ENCODE results near the gene KIF12.
A peak's percentile ranks its signal among the peaks of the same experiment; 100 is the strongest.

The KIF12 gene

DNA sequence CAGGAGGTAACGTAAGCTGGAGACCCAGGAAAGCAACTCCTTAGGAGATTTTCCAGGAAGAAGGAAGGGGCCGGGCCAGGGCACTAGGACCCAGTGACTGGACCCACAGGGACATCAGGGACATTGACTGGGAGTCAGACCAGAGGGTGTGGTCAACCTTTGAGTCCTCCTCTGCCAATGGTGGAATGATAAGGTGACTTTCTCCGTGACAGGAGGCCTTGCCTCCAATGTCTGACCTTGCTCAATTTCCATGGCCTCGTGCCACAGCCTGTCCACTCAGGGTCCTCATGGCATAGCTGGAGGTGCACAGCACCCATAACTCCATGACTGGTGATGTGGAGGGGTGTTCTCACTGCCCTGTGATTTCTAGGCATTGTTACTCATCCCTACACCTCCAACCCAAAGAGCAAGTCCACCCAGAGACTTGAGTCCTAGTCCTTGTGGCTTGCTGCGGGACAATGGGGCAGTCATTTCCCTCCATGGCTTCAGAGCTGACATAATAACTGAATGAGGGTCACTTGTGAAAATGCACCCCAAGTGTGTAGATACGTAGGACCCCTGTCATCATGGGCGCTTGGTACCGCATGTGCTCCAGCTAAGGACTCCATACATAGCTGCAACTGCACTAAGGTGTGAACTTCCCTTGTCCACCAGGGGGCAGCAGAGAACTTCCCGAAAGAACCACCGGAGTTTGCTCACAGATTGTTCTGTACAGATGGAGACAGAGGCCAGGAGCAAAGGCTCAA is 16.9 kb downstream of the KIF12 start:
- peak; percentile 97 for TF ChIP-seq CTCF (conservative IDR thresholded peaks at IDR 0.05; ENCODE audit: low read depth, low read length)
- peak; percentile 55 for DNase-seq (ENCODE audit: low read depth)
- H3K4me3 ChIP-seq (ENCODE audit: low read length), result no peak overlapping the region

DNA sequence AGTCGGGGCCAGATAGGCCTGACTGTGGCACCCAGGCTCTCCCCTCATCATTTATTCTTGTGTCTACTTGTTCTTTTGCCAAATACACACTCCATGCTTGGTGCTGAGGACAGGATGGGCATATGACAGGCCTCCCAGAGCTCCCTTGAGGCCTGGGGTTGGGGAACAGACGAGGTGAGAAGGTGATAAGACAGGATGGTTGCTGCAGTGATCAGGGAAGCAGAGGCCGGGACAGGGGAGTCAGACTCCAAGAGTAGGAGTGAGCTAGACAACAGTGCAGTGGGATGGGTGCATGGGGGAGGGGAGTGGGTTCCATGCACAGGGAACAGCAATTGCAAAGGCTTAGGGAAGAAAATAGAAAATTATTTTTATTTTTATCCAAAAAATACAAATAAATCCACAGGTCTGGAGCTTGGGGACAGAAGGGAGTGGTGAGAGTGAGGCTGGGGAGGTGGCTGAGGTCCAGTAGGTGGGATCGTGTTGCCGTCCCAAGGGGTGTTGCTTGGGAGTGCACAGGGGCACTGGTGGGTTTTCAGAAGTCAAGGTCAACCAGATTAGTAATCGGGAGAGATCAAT is 17.6 kb downstream of the KIF12 start:
- H3K4me3 ChIP-seq (ENCODE audit: low read length), result no peak overlapping the region
- TF ChIP-seq CTCF (conservative IDR thresholded peaks at IDR 0.05; ENCODE audit: low read depth, low read length), result no peak
- DNase-seq (ENCODE audit: low read depth), result no peak

- DNase-seq (ENCODE audit: low read depth), result no peak
- no peak for TF ChIP-seq CTCF (conservative IDR thresholded peaks at IDR 0.05; ENCODE audit: low read depth, low read length)
Measured at GRCh38 chr9:114080773-114081440, 18.2 kb downstream of the KIF12 start.

DNA sequence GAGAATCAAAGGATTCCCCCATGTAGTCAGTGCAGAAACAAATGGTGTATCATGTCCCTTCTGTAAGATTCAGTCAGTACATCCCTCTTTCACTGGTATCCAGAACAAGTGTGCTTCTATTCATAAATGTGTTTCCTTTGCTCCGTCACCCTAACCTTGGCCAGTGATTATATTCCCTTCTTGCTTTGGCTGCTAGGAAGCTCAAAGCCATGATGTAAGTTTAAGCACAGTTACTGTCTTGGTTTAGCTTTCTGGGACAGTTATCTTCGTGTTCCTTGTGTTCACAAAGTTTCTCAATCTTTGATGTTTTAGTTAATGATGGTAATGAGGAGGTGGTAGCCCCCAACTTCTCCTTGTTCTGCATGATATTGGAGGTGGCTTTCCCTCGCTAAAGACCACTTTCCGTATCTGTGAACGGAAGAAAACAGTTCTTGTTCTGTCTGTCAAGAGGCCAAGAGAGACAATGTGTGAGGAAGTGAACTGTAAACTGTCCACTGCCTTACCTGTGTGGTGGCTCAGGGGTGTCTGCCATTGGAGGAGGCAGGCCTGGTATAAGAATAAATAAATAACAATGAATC is 18.8 kb downstream of the KIF12 start:
- no peak for DNase-seq (ENCODE audit: low read depth)
- H3K4me3 ChIP-seq (ENCODE audit: low read length), result no peak overlapping the region
- TF ChIP-seq CTCF (conservative IDR thresholded peaks at IDR 0.05; ENCODE audit: low read depth, low read length), result no peak

More at GRCh38 chr9:114080773-114081440, 18.2 kb downstream of the KIF12 start:
- H3K4me3 ChIP-seq (ENCODE audit: low read length), result no peak overlapping the region

DNA sequence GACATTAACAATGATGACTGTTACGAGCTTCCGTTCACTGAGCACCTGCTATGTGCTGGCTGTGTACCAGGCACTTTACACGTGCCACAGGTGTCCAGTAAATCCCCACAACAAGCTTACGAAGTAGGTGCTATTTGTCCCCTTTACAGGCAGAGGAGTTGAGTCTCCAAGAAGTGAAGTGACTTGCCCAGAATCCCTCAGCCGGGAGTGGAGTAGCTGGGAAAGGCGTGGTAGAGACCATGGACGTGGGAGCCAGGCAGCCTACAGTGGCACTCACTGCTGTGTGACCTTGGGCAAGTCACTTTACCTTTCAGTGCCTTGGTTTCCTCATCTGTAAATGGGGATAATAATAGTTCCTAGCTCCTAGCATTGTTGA is 20.3 kb downstream of the KIF12 start:
- no peak for TF ChIP-seq CTCF (conservative IDR thresholded peaks at IDR 0.05; ENCODE audit: low read depth, low read length)
- H3K4me3 ChIP-seq (ENCODE audit: low read length), result no peak overlapping the region
- no peak for DNase-seq (ENCODE audit: low read depth)

DNA sequence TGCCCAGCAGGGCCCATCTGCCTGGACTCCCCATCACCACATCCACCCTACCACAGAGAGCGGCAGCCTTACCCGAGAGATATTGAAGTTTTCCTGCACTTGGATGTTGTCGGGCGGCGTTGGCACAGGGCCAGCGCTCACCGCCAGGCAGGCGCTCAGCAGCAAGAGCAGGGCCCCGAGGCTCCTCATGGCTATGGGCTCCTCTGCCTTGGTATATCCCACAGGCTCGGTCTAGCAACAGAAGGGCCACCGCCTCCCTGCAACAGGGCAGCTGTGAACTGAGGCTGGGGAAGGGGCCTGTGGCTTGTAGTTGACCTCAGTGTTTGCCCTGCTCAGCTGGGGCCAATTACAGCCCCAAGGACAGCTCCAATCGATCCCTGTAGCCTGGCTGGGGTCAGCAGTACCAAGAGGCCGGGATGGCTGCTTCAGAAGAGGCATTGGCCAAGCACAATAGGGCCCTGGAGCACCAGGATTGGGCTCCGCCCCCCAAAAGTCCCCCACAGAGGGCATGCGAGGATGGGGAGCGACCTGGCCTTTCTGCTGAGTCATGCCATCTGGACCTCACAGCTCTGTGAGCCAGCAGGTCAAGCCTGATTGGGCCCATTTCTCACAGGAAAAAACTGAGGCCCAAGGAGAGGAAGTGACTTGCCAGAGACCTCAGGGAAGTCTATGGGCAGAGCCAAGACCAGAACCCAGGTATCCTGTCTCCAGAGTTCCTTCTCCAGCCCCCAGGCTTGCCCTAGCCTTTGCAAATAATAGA is 20.9 kb downstream of the KIF12 start, which contains the start of gene AMBP:
Gene AMBP, minus strand, starts transcription at position 280 of the 760 bp plus-strand sequence. Its CDS starts 91 bp downstream, at position 189.
- TF ChIP-seq CTCF (conservative IDR thresholded peaks at IDR 0.05; ENCODE audit: low read depth, low read length), result no peak
- DNase-seq (ENCODE audit: low read depth), result no peak
- H3K4me3 ChIP-seq (ENCODE audit: low read length), result no peak within 1 kb of the TSS
